Measurements from ENCODE around the gene INTS1.
"Not testable (repeated sequence)": the region's sequence is repeated elsewhere in the genome, so short reads cannot be mapped to it uniquely, and the experiment has no call there.

INTS1 gene

GRCh38 chr7:1520539-1521234, 16.5 kb upstream of the INTS1 start:
- no peak for DNase-seq (ENCODE audit: low read depth)
- no peak overlapping the region for H3K4me3 ChIP-seq (ENCODE audit: control insufficient read depth, low read depth, low read length)
- TF ChIP-seq CTCF (IDR thresholded peaks at IDR 0.05; ENCODE audit: control insufficient read depth, insufficient read depth, low read depth, low read length, missing control alignments): no peak

- not testable (repeated sequence) for H3K4me3 ChIP-seq (ENCODE audit: control insufficient read depth, low read depth, low read length); DNase-seq (ENCODE audit: low read depth)
These were observed 15.2 kb upstream of the INTS1 start for GRCh38 chr7:1519322-1519922.

GRCh38 chr7:1516586-1517251, 12.5 kb upstream of the INTS1 start:
- TF ChIP-seq CTCF (IDR thresholded peaks at IDR 0.05; ENCODE audit: control insufficient read depth, insufficient read depth, low read depth, low read length, missing control alignments): no peak
- DNase-seq (ENCODE audit: low read depth): no peak
- H3K4me3 ChIP-seq (ENCODE audit: control insufficient read depth, low read depth, low read length): no peak overlapping the region

GRCh38 chr7:1515509-1515967, 11.3 kb upstream of the INTS1 start:
- DNase-seq (ENCODE audit: low read depth); H3K4me3 ChIP-seq (ENCODE audit: control insufficient read depth, low read depth, low read length): not testable (repeated sequence)

- TF ChIP-seq CTCF (IDR thresholded peaks at IDR 0.05; ENCODE audit: control insufficient read depth, insufficient read depth, low read depth, low read length, missing control alignments): no peak
- no peak overlapping the region for H3K4me3 ChIP-seq (ENCODE audit: control insufficient read depth, low read depth, low read length)
These were observed 10.8 kb upstream of the INTS1 start for GRCh38 chr7:1514995-1515401.

GRCh38 chr7:1514407-1514806, 10.2 kb upstream of the INTS1 start:
- H3K4me3 ChIP-seq (ENCODE audit: control insufficient read depth, low read depth, low read length): no peak overlapping the region
- TF ChIP-seq CTCF (IDR thresholded peaks at IDR 0.05; ENCODE audit: control insufficient read depth, insufficient read depth, low read depth, low read length, missing control alignments): no peak
- DNase-seq (ENCODE audit: low read depth): no peak

More at GRCh38 chr7:1514995-1515401, 10.8 kb upstream of the INTS1 start:
- no peak for DNase-seq (ENCODE audit: low read depth)

- no peak overlapping the region for H3K4me3 ChIP-seq (ENCODE audit: control insufficient read depth, low read depth, low read length)
- no peak for TF ChIP-seq CTCF (IDR thresholded peaks at IDR 0.05; ENCODE audit: control insufficient read depth, insufficient read depth, low read depth, low read length, missing control alignments)
- no peak for DNase-seq (ENCODE audit: low read depth)
These were observed 9.5 kb upstream of the INTS1 start for GRCh38 chr7:1513657-1514095.
